AG04450 (cell line): ENCODE measurements around the gene STAT3. TPM values are rescaled to one million over a fixed set of nuclear protein-coding genes. Genes with fewer than 3 reads are reported as not detected.

ENCODE experiments used
- CTCF ChIA-PET: fragments of 300-600, 350-600 bp; formaldehyde crosslinking; extraction: SDS; loops from one replicate; lab custom pipeline; 2022; ENCODE audit warnings: antibody characterized with exemption, inconsistent platforms; lab: Charles Lee
- POLR2A ChIA-PET: fragments of 350-600 bp; formaldehyde crosslinking; extraction: SDS; loops from one replicate; lab custom pipeline; 2021; ENCODE audit warnings: antibody characterized with exemption, inconsistent platforms; lab: Yijun Ruan, JAX
- DNase-seq: peaks from one replicate; pipeline ENCODE4 v3.0.0-alpha.2; 2011; ENCODE audit warnings: low read depth, low spot score
- H3K27ac ChIP-seq: one replicate; pipeline ENCODE4 v1.5.1; 2012; ENCODE audit warnings: low read depth, low read length, control low read depth
- H3K27me3 ChIP-seq: one replicate; pipeline ENCODE4 v1.6.0; 2012; ENCODE audit warnings: low read length; ENCODE audit not compliant: control insufficient read depth, insufficient read depth
- H3K4me3 ChIP-seq: 2 replicates; pipeline ENCODE4 v1.5.1; 2011; ENCODE audit warnings: mild to moderate bottlenecking, low read depth, low read length, control low read depth
- H3K9me3 ChIP-seq: 2 replicates; pipeline ENCODE4 v1.5.1; 2012; ENCODE audit warnings: low read length; ENCODE audit not compliant: control insufficient read depth, insufficient read depth
- CTCF ChIP-seq: IDR thresholded peaks from 2 replicates; pipeline ENCODE4 v1.5.1; 2011; ENCODE audit warnings: low read depth, low read length, control low read depth, inconsistent platforms
- polyA plus RNA-seq: library from polyadenylated mRNA; depleted of rRNA; stranded (reverse); fragments of >200 nt; gene quantifications from 2 replicates; pipeline ENCODE4 v1.2.3, GENCODE V29; 2011

Gene STAT3
- polyA plus RNA-seq, 1 experiment, result 77.1 TPM

GRCh38 chr17:42283241-42284023 is 104.8 kb downstream of the STAT3 start:
- Histone ChIP-seq H3K9me3 (no peaks in the 10 kb centered on the region), H3K4me3 (no peak overlapping the region), H3K27me3 (peaks cover 2% of the 10 kb centered on the region), H3K27ac (no peak overlapping the region)
- ChIA-PET POLR2A (no interaction called here), CTCF (no interaction called here)
- DNase-seq, result no peak
- no peak for TF ChIP-seq CTCF

- ChIA-PET CTCF (no interaction called here), POLR2A (no interaction called here)
- DNase-seq, result no peak
- no peaks in the 10 kb centered on the region for H3K9me3 ChIP-seq
- peaks cover 2% of the 10 kb centered on the region for H3K27me3 ChIP-seq
- no peak overlapping the region for H3K4me3 ChIP-seq
- no peak overlapping the region for H3K27ac ChIP-seq
- TF ChIP-seq CTCF, result no peak
Measured at GRCh38 chr17:42282478-42283080, 105.7 kb downstream of the STAT3 start.

GRCh38 chr17:42281571-42282096 is 106.6 kb downstream of the STAT3 start:
- no peak for TF ChIP-seq CTCF
- POLR2A ChIA-PET, result no interaction called here
- no peak for DNase-seq
- Histone ChIP-seq H3K27me3 (peaks cover 2% of the 10 kb centered on the region), H3K27ac (no peak overlapping the region), H3K9me3 (no peaks in the 10 kb centered on the region), H3K4me3 (no peak overlapping the region)
- CTCF ChIA-PET, result no interaction called here

GRCh38 chr17:42279776-42280630 is 108.2 kb downstream of the STAT3 start:
- Histone ChIP-seq H3K4me3 (no peak overlapping the region), H3K27ac (no peak overlapping the region), H3K27me3 (peaks cover 2% of the 10 kb centered on the region), H3K9me3 (no peaks in the 10 kb centered on the region)
- no peak for TF ChIP-seq CTCF
- POLR2A ChIA-PET, result no interaction called here
- DNase-seq, result no peak
- CTCF ChIA-PET, result no interaction called here
